Islet precursor cell (in vitro differentiated cells): ENCODE data around the gene MRGPRG.

ENCODE experiments used
- DNase-seq: peaks from one replicate; pipeline ENCODE4 v3.0.0-alpha.2; 2018

Gene MRGPRG

DNA sequence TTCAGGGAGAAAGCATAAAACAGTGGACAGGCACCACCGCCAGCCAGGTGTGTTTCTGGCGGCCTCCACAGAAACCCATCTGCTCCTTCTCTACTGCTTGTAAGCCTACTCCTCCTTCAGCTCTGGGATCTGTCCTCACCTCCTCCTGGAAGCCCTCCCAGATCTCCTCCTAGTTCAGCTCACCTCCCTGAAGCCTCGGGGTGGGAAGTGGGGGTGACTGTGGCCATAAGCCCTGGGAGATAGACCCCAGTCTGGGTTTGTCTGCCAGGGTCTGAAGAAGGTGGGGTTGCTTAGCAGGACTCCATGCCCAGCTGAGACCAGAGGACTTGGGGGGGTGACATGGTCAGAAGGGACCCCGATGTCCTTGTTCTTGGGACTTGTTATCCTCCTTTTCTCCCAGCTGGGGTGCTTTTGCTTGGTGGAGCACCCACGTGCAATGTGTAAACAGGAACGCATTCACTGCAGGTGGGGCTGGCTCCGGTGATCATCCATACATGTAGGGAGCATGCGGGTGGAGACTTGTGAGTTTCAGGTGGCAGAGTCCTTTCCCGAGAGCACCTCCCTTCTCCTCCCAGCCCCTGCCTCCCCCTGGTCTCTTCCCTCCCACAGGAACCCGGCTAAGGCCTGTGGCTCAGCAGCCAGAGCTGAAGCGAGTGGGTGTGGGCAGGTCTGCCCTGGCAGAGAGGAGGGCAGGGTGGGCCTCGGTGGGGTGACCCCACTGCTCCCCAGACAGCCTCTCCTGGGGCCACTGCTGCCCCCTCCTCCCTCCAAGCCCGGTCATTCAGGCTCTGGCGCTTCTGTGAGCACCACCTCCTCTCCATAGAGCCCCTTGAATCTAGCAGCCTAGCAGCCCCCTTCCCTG is 25.9 kb downstream of the MRGPRG start:
- DNase-seq = peak; percentile 41

DNA sequence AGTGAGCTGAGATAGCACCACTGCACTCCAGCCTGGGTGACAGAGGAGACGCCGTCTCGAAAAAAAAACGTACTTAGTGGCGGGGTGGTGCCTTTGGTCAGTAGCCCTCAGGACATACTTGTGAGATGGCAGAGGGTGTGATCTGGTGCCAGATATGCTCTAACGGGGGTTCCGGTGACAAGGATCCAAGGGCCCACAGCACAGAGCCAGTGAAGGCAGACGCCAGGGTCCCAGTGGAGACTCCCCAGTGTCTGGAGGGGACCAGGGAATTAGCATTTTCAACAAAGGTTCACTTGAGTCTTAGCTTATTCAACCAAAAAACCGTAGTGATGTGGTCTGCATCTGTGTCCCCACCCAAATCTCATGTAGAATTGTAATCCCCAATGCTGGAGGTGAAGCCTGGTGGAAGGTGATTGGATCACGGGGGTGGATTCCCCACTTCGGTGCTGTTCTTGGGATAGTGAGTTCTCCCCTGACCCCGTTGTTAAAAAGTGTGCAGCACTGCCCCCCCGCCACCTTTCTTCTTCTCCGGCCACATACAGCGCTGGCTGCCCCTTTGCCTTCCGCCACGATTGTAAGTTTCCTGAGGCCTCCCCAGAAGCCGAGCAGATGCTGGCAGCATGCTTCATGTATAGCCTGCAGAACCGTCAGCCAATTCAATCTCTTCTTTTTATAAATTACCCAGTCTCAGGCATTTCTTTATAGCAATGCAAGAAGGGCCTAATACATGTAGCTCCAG is 26.9 kb downstream of the MRGPRG start:
- DNase-seq = peak; percentile 17

DNA sequence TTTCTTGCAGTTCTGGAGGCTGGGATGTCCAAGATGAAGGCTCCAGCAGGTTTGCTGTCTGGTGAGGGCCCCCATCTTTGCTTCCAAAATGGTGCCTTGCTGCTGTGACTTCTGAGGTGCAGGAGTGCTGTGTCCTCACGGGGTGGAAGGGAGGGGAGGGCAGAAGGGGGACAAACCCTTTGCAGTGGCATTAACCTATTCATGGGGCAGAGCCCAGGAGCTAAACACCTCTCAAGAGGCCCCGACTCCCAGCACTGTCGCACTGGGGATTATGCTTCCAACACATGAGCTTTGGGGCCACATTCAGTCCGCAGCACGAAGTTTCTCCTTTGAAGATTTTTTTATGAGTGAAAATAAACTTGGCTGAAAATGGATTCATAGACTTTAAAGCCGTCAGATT is 28.0 kb downstream of the MRGPRG start:
- peak; percentile 40 for DNase-seq

DNA sequence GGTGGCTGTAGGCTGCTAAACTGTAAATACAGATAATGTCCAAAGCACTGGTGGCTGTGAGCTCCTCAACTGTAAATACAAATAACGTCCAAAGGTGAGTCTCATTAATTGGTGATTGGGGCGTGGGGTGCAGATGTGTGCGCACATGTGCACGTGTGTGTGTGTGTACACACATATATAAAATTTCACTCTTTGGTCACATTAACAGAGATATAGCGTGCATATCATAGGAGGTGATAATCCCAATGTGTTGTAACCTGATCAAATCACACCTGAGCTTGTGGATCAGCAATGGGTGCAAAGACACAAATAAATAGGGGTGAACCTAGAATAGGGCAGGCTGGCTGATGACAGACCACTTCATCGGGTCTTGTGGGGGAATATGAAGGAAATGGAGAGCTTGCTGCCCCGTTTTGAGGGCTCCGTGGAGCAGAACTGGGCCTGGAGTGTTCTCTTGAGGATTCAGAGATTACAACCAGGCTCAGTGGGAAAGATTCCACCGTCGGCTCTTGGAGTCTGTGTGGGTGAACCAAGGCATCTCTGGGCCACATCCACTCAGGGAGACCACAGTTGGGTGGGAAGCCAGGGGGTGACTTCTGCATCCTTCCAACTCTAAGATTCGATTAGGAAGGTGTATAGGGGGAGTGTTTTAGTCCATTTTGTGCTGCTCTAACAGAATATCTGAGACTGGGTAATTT is 28.6 kb downstream of the MRGPRG start:
- peak; percentile 24 for DNase-seq

DNA sequence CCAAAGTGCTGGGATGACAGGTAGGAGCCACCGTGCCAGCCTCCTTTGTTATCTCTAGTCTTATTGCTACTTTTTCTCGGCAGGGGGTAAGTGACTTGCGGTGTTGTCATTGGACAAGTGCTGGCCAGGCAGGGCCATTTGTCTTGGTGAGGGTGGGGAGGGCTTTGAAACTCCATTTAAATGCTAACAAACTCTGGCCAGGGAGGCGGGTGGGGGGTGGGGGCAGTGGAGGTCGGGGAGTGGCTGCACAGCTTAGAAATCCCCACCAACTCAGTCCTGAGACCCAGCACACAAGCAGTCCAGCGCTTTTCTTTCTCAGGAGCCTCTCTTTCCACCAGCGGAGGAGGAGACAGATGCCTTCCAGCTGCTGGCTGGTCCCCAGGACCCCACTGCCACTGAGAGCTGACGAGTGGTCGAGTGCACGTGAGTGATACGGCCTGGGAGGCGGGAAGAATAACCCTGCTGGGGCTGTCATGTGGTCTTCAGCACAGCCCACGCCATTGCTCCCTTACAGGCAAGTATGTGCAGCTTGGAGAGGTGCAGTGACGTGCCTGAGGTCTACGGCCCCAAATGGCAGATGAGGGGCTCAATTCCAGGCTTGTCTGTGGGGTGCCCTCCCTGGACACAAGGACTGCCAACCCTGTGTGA is 29.3 kb downstream of the MRGPRG start:
- peak; percentile 62 for DNase-seq

DNA sequence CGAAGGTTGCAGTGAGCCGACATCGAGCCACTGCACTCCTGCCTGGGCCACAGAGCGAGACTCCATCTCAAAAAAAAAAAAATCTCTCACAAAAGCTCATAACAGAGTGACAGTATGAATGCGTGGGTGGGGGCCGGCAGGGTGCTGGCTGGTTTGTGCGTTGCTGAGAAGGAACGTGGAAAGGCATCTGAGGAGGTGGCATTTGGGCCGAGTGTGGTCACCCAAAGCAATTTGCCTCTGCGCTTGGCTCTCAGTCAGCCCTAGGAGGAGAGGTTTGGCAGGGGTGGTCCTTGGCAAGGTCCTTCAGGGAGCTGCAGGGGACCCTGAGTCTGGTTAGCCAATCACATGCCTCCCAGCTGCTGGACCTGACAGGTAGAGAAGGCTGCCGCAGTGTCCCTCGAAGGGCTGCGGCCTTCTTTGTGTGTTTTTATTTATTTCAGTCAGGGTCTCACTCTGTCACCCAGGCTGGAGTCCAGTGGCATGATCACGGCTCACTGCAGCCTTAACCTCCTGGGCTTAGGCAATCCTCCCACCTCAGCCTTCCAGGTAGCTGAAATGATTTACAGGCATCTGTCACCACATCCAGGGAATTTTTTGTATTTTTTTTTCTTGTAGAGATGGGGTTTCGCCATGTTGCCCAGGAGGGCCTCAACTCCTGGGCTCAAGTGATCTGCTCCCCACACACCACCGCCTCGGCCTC is 30.0 kb downstream of the MRGPRG start:
- peak; percentile 35 for DNase-seq

DNA sequence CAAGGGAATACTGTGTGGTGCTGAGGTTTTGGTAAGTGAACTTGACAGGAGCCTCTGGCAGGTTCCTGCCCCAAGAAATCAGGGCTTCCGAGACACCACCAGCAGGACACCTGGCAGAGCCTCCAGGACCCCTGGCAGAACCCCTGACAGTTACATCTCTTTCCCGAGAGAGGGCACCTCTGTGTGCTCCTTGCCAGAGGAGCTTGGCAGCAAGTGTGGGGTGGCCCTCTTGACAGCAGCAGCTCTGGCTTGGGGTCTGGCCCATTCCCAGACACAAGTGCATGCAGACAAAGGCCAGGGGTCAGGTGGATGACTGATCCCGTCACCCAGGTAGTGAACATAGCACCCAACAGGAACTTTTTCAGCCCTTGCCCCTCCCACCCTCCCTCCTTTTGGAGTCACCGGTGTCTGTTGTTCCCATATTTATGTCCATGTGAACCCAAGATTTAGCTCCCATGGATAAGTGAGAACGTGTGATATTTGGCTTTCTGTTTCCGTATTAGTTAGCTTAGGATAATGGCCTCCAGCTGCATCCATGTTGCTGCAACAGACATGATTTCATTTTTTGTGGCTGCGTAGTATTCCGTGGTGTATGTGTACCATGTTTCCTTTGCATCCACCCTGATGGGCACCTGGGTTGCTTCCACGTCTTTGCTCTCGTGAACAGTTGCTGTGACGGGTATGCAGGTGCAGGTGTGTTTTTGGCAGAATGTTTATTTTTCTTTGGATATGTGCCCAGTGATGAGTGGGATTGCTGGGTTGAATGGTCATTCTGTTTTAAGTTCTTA is 32.3 kb downstream of the MRGPRG start:
- peak; percentile 37 for DNase-seq

DNA sequence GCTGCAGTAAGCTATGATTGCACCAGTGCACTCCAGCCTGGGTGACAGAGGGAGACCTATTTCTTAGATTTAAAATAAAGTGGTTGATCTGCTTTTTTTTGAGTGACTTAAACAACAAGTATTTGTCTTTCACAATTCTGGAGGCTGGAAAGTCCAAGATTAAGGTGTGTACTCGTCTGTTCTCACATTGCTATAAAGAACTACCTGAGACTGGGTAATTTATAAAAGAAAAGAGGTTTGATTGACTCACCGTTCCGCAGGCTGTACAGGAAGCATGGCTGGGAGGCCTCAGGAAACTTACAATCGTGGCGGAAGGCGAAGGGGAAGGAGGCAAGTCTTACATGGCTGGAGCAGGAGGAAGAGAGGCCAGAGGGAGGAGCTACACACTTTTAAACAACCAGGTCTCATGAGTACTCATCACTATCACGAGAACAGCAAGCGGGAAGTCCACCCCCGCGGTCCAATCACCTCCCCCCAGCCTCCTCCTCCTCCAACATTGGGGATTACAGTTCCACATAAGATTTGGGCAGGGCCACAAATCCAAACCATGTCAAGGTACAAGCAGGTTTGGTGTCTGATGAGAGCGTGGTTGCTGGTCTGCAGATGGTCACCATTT is 33.8 kb downstream of the MRGPRG start:
- DNase-seq = no peak

DNA sequence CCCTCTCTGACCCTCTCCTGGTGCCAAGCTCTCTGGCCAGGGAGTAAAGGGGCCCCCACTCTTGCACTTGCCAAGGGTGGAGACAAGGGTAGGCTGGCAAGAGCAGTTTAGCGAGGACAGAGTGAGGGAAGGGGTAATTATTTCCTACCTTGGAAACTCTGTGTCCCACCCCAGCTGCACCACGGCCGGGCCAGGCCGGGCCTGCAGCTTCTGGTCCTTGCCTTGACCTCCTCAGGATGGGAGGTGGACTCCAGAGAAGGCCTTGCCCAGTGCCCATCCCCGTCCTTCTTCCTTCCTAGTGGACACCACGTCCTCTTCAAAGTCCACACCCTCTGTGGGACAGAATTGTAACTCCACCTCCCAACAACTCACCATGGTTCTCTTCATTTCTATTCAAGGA is 35.1 kb downstream of the MRGPRG start:
- DNase-seq = no peak

DNA sequence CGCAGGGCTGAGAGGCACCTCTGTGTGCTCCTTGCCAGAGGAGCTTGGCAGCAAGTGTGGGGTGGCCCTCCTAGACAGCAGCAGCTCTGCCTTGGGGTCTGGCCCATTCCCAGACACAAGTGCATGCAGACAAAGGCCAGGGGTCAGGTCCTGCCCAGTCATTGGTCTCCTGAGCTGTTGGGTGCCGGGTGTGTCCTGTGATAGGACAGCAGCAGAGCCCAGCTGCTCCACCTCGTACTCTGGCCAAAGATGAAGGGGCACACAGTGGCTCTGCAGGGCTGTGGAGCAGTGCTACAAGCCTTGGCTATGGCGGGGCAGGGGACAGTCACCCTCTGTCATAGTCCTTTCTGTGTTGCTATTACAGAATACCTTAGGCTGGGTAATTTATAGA is 36.2 kb downstream of the MRGPRG start:
- DNase-seq = no peak

DNA sequence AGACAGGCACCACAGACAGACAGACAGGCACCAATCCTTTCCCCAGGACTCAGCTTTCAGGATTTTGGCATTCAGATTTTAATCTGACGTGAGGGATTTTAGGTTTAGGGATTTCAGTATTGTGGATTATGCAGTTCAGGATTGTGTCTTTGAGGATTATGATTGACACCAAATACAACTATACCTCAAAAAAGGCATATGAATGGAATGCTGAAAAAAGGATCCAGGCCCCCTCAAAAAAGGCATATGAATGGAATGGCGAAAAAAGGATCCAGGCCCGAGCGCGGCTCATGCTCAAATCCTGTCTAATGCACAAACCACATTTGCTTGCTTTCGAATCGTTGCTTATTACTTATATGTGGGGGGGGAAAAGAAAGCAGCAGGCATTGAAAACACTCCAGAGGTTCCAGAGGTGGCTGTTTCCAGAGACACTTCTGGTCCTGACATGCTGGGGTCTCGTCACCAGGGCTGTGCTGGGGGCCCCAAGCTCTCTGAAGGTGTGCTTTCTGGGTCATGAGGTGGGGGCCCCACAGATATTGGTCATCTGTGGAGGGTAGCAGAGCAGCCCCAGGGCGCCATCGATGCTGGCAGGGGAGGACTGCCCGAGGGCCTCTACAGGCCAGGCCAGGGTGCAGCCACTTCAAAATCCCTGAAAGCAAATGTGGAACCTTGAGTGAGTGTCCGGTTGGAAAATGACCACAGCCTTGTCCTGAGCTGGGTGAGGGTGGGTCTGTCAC is 36.7 kb downstream of the MRGPRG start:
- no peak for DNase-seq

DNA sequence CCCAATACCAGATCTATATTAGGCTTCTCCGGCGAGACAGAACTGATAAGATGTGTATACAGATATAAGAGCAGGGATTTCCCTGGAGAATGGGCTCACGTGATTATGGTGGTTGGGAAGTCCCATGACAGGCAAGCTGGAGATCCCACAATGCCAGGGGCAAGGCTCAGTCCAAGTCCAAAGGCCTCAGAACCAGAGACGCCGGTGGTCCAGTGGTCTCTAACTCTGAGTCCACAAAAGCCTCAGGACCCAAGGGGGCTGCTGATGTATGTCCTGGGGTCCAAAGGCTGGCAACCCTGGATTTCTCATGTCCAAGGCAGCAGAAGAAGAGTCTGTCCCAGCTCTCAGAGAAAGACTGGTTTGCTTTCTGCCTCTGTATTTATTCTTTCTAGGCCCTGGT is 37.7 kb downstream of the MRGPRG start:
- no peak for DNase-seq

DNA sequence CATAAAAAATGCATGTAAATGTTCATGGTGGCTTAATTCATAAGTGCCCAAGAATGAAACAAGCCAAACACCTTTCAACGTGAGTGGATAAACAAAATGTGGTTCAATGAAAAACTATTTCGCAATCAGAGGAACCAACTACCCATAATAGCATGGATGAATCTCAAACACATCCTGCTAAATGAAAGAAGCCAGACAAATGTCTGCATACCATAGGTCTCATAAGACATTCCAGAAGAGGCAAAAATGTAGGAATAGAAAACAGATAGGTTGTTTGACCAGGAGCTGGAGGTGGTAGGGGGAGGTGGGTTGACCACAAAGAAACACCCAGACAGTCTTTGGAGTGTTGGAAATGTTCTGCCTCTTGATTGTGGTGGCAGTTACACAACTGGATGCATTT is 40.3 kb downstream of the MRGPRG start:
- peak; percentile 83 for DNase-seq

DNA sequence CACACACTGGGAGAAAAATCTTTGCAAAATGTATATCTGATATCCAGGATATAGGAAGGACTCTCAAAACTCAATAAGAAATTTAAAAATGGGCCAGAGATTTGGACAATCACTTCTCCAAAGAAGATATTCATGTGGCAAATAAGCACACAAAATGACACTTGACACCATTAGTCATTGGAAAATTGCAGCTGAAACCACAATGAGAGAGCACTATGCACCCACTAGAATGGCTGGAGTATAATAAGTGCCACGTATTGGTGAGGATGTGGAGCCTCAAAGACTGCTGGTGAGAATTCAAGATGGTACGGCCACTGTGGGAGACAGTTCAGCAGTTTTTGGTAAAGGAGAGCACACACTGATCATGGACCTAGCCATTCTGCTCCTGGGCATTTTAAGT is 40.7 kb downstream of the MRGPRG start:
- no peak for DNase-seq

DNA sequence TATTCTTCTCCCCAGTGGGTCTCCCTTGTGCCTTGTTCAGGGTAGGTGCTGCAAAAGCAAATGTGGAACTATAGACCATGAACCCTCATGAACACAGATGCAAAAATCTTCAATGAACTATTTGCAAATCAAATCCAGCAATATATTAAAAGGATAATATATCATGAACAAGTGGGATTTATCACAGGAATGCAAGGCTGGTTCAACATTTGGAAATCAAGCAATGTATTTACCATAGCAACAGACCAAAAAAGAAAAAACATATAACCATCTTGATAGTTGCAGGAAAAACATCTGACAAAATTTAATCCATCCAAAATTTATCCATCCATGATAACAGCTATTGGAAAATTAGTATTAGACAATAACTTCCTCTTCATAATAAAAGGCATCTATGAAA is 42.1 kb downstream of the MRGPRG start:
- no peak for DNase-seq

DNA sequence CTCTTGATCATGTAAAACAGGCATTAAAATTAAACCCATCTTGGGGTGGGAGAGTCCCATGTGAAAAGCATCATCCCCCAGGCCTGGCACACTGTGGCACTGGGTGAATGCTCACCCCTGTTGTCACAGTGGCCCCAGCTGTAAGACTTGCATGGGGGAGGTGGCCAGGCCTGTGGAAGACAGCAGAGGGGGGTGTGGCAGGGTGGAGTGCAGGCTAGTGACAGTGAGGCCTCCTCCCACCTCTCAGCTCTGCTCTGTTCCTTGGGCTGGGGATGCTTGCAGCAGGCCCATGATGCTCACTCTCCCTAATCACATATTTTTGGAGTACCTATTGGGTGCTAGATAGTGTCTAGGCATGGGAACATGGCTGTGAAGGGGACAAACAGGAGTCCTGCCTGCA is 43.4 kb downstream of the MRGPRG start:
- no peak for DNase-seq

DNA sequence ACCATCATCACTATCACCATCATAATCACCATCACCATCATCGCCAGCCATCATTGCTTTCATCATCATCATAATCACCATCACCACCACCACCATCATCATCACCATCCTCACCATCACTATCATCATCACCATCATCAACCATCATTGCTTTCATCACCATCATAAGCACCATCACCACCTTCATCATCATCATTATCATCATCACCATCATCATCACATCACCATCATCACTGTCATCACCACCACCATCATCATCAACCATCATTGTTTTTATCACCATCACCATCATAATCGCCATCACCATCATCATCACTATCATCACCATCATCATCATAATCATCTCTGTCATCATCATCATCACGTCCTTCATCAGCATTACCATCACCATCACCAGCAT is 44.2 kb downstream of the MRGPRG start:
- DNase-seq = no peak

DNA sequence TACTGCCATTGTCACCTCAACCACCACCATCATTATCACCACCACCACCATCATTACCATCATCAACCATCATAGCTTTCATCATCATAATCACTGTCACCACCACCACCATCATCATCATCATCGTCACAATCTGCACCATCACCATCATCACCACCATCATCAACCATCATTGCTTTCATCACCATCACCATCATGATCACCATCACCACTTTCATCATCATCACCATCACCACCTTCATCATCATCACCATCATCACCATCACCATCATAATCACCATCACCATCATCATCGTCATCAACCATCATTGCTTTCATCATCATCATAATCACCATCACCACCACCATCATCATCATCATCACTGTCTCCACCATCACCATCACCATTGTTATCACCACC is 44.8 kb downstream of the MRGPRG start:
- DNase-seq = no peak

DNA sequence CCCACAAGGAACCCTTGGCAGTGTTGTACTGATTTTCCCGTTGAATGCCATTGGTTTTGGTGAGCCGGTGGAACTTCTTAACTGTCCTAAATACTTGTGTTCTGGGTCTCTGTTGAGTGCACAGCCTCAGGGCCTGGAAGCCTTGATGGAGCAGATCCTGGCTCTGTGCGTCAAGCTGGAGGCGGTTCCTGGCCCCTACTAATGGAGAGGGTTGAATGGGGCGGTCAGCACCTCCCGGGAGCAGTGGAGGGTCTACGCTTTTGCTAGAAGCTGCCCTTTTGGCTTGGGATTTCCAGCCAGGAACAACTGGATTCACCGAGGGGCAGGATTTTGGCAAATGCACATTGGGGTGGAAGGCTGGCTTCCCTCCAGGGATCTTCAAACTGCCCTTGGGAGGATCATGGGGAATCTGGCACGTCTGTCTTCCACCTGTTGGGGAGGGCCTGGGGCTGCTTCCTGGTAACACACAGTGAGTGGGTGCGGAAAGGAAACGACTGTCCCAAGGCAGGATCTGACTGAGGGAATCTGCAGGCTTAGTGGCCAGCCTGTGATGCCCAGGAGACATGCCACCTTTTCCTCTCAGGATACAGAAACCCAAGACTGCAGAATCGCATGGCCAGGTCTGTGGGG is 46.6 kb downstream of the MRGPRG start:
- DNase-seq = peak; percentile 68
